H1 (cell line): Measurements from ENCODE around the gene MYO15B. TPM values are rescaled to one million over a fixed set of nuclear protein-coding genes. Genes with fewer than 3 reads are reported as not detected.
A peak's percentile ranks its signal among the peaks of the same experiment; 100 is the strongest.

Source experiments
- CTCF ChIA-PET: fragments of 300-600 bp; sonication (Branson Sonifier 250); formaldehyde crosslinking; loops from one replicate; lab custom pipeline; 2021; ENCODE audit not compliant: partially characterized antibody; lab: Charles Lee
- POLR2A ChIA-PET: fragments of 300-600 bp; sonication (Branson Sonifier 250); formaldehyde crosslinking; loops from one replicate; lab custom pipeline; 2021; ENCODE audit warnings: inconsistent platforms; ENCODE audit not compliant: partially characterized antibody; lab: Charles Lee
- DNase-seq, 2 experiments: peaks; one replicate each; pipeline versions ENCODE4 v3.0.0 to v3.0.0-alpha.2; 2010 to 2022; ENCODE audit warnings: low spot score in 2 of 2, low read depth in 1 of 2, mixed read lengths in 1 of 2
- FAIRE-seq: peaks from 2 replicates; lab custom pipeline; 2011; peaks lifted over from hg19 to GRCh38; lab: Jason Lieb, UNC
- H2AFZ ChIP-seq: 2 replicates; pipeline ENCODE4 v1.8.1; 2012; ENCODE audit warnings: low read length, inconsistent platforms
- H2AK5ac ChIP-seq: 2 replicates; pipeline ENCODE4 v1.6.1; 2013; ENCODE audit warnings: low read depth, low read length
- H2BK120ac ChIP-seq: replicated peaks from 2 replicates; pipeline ENCODE3; 2013; ENCODE audit warnings: low read depth, low read length, inconsistent platforms
- H2BK12ac ChIP-seq: 2 replicates; pipeline ENCODE4 v1.6.1; 2013; ENCODE audit warnings: low read depth, low read length
- H2BK15ac ChIP-seq: 2 replicates; pipeline ENCODE4 v1.6.1; 2013; ENCODE audit warnings: low read length
- H2BK20ac ChIP-seq: 2 replicates; pipeline ENCODE4 v1.6.1; 2013; ENCODE audit warnings: low read length
- H2BK5ac ChIP-seq: 2 replicates; pipeline ENCODE4 v1.6.1; 2013; ENCODE audit warnings: low read depth, low read length
- H3K14ac ChIP-seq: 2 replicates; pipeline ENCODE4 v1.6.1; 2013; ENCODE audit warnings: inconsistent platforms; ENCODE audit not compliant: insufficient read length
- H3K18ac ChIP-seq: 2 replicates; pipeline ENCODE4 v1.6.1; 2013; ENCODE audit warnings: low read length; ENCODE audit errors: extremely low read depth
- H3K23ac ChIP-seq: 2 replicates; pipeline ENCODE4 v1.6.1; 2013; ENCODE audit warnings: inconsistent platforms; ENCODE audit not compliant: insufficient read length
- H3K23me2 ChIP-seq: 2 replicates; pipeline ENCODE4 v1.6.1; 2013; ENCODE audit warnings: low read depth, low read length
- H3K27ac ChIP-seq: 2 replicates; pipeline ENCODE4 v1.6.1; 2011; ENCODE audit warnings: low read depth, low read length, inconsistent platforms
- H3K27me3 ChIP-seq, 4 experiments: replicated peaks in 1 of 4; 1 replicate in 1 of 4; 2 replicates in 3 of 4; pipeline versions ENCODE4 v1.6.1 to v1.8.1; 2011 to 2013; ENCODE audit warnings: low read length in 3 of 4, mild to moderate bottlenecking in 3 of 4, inconsistent platforms in 2 of 4, mixed read lengths in 2 of 4, moderate library complexity in 1 of 4; ENCODE audit not compliant: control insufficient read depth in 3 of 4, insufficient read depth in 3 of 4; ENCODE audit errors: extremely low read depth in 1 of 4
- H3K36me3 ChIP-seq, 4 experiments: 2 replicates each; pipeline versions ENCODE4 v1.6.1 to v1.8.1; 2011 to 2013; ENCODE audit warnings: mild to moderate bottlenecking in 4 of 4, low read length in 3 of 4, moderate library complexity in 2 of 4, control low read depth in 1 of 4, inconsistent platforms in 1 of 4; ENCODE audit not compliant: insufficient read depth in 4 of 4, control insufficient read depth in 2 of 4
- H3K4ac ChIP-seq: replicated peaks from 2 replicates; pipeline ENCODE3; 2013; ENCODE audit warnings: low read length, low read depth, mixed read lengths, inconsistent platforms; ENCODE audit not compliant: insufficient read length
- H3K4me1 ChIP-seq, 4 experiments: replicated peaks in 1 of 4; 1 replicate in 1 of 4; 2 replicates in 3 of 4; pipeline versions ENCODE4 v1.6.1 to v1.8.1; 2011 to 2013; ENCODE audit warnings: low read length in 3 of 4, inconsistent platforms in 2 of 4, mixed read lengths in 1 of 4; ENCODE audit not compliant: insufficient read depth in 4 of 4, control insufficient read depth in 3 of 4
- H3K4me2 ChIP-seq, 2 experiments: 2 replicates each; pipeline versions ENCODE4 v1.6.1 to v1.8.1; 2011 to 2013; ENCODE audit warnings: low read depth in 2 of 2, low read length in 2 of 2, control low read depth in 1 of 2, inconsistent platforms in 1 of 2, mild to moderate bottlenecking in 1 of 2; ENCODE audit not compliant: insufficient read depth in 1 of 2
- H3K4me3 ChIP-seq, 4 experiments: fragments of 200-600, 300-600 bp in 1 of 4; sonication (generic), shearing (Covaris generic), sonication (Bioruptor Twin) in 1 of 4; 2 replicates each; pipeline versions ENCODE4 v1.5.1 to v1.8.1; 2011 to 2016; ENCODE audit warnings: low read length in 4 of 4, low read depth in 3 of 4, control low read depth in 2 of 4, inconsistent platforms in 2 of 4, mild to moderate bottlenecking in 2 of 4, mixed read lengths in 1 of 4, moderate library complexity in 1 of 4; ENCODE audit not compliant: insufficient read depth in 2 of 4; ENCODE audit errors: extremely low read depth in 1 of 4
- H3K56ac ChIP-seq: replicated peaks from 2 replicates; pipeline ENCODE3; 2013; ENCODE audit warnings: low read depth, mild to moderate bottlenecking, mixed read lengths, low read length, inconsistent platforms; ENCODE audit not compliant: insufficient read length
- H3K79me1 ChIP-seq: 2 replicates; pipeline ENCODE4 v1.6.1; 2013; ENCODE audit warnings: low read depth, low read length, control low read depth
- H3K79me2 ChIP-seq, 2 experiments: 2 replicates each; pipeline versions ENCODE4 v1.6.1 to v1.8.1; 2012 to 2013; ENCODE audit warnings: low read length in 2 of 2, mild to moderate bottlenecking in 2 of 2, inconsistent platforms in 1 of 2; ENCODE audit not compliant: insufficient read depth in 2 of 2, control insufficient read depth in 1 of 2
- H3K9ac ChIP-seq, 4 experiments: replicated peaks in 1 of 4; 1 replicate in 1 of 4; 2 replicates in 3 of 4; pipeline versions ENCODE4 v1.6.1 to v1.8.1; 2011 to 2013; ENCODE audit warnings: low read depth in 3 of 4, low read length in 3 of 4, control low read depth in 2 of 4, mild to moderate bottlenecking in 2 of 4, moderate library complexity in 2 of 4, inconsistent platforms in 1 of 4; ENCODE audit errors: extremely low read depth in 1 of 4
- H3K9me3 ChIP-seq, 2 experiments: 2 replicates each; pipeline versions ENCODE4 v1.6.1 to v1.8.1; 2012 to 2013; ENCODE audit warnings: mild to moderate bottlenecking in 2 of 2, moderate library complexity in 2 of 2, control low read depth in 1 of 2, inconsistent platforms in 1 of 2, low read depth in 1 of 2, low read length in 1 of 2, mixed read lengths in 1 of 2; ENCODE audit not compliant: insufficient read depth in 2 of 2
- H4K20me1 ChIP-seq, 2 experiments: replicated peaks in 1 of 2; 2 replicates each; pipeline versions ENCODE3 to v1.8.1; 2011 to 2013; ENCODE audit warnings: inconsistent platforms in 2 of 2, low read length in 2 of 2, mild to moderate bottlenecking in 1 of 2; ENCODE audit not compliant: insufficient read depth in 2 of 2, control insufficient read depth in 1 of 2
- H4K5ac ChIP-seq: 2 replicates; pipeline ENCODE4 v1.6.1; 2013; ENCODE audit warnings: low read length, low read depth, mixed read lengths, inconsistent platforms; ENCODE audit not compliant: insufficient read length
- H4K8ac ChIP-seq: 2 replicates; pipeline ENCODE4 v1.8.0; 2013; ENCODE audit warnings: mild to moderate bottlenecking, moderate library complexity, low read length, inconsistent platforms; ENCODE audit not compliant: insufficient read depth; ENCODE audit errors: extremely low read depth
- H4K91ac ChIP-seq: replicated peaks from 2 replicates; pipeline ENCODE3; 2013; ENCODE audit warnings: low read length, mixed read lengths, inconsistent platforms; ENCODE audit not compliant: insufficient read length
- ASH2L ChIP-seq: fragments of 200-600, 300-600 bp; sonication (generic); IDR thresholded peaks from one replicate; pipeline ENCODE4 v1.7.1; 2017; ENCODE audit warnings: low read length
- CHD1 ChIP-seq: IDR thresholded peaks from 2 replicates; pipeline ENCODE4 v1.6.1; 2012; ENCODE audit warnings: low read depth, low read length, improper control_type of control experiment
- HDAC2 ChIP-seq, 2 experiments: fragments of 300-600 bp in 1 of 2; sonication (generic) in 1 of 2; IDR thresholded peaks; 2 replicates each; pipeline ENCODE4 v1.6.1; 2011 to 2012; ENCODE audit warnings: low read depth in 2 of 2, low read length in 2 of 2, mild to moderate bottlenecking in 2 of 2, moderate library complexity in 2 of 2, borderline replicate concordance in 1 of 2, inconsistent platforms in 1 of 2
- HDAC6 ChIP-seq: IDR thresholded peaks from one replicate; pipeline ENCODE4 v1.7.1; 2012; ENCODE audit warnings: low read depth, mild to moderate bottlenecking, inconsistent platforms, low read length, moderate library complexity
- KDM1A ChIP-seq: fragments of 200-600, 300-600 bp; sonication (generic); IDR thresholded peaks from 2 replicates; pipeline ENCODE4 v1.7.1; 2016; ENCODE audit warnings: mild to moderate bottlenecking, low read length, borderline replicate concordance
- RAD21 ChIP-seq, 2 experiments: IDR thresholded peaks in 1 of 2; conservative IDR thresholded peaks in 1 of 2; 2 replicates each; pipeline ENCODE4 v1.6.1; 2011; ENCODE audit warnings: low read depth in 2 of 2, low read length in 2 of 2, improper control_type of control experiment in 1 of 2, inconsistent platforms in 1 of 2, mild to moderate bottlenecking in 1 of 2, moderate library complexity in 1 of 2
- SP1 ChIP-seq: IDR thresholded peaks from 2 replicates; pipeline ENCODE4 v1.6.1; 2011; ENCODE audit warnings: low read depth, low read length
- SUZ12 ChIP-seq: fragments of 200-600 bp; sonication (generic); IDR thresholded peaks from 2 replicates; pipeline ENCODE4 v1.6.1; 2012; ENCODE audit warnings: mild to moderate bottlenecking, inconsistent platforms, low read length, moderate library complexity, mixed read lengths
- TCF12 ChIP-seq: IDR thresholded peaks from 2 replicates; pipeline ENCODE4 v1.6.1; 2011; ENCODE audit warnings: low read depth, mild to moderate bottlenecking, low read length
- WGBS, 2 experiments: shearing (Covaris generic) in 1 of 2; methylation state at CpG; one replicate each; pipeline versions ENCODE4 v1.1.6 to v1.1.7; 2013 to 2015; ENCODE audit warnings: low lambda C conversion rate in 2 of 2, mixed read lengths in 2 of 2, inconsistent platforms in 1 of 2, low coverage in 1 of 2, missing lambda C conversion rate in 1 of 2; ENCODE audit not compliant: insufficient replicate concordance in 2 of 2, insufficient coverage in 1 of 2, insufficient read length in 1 of 2; ENCODE audit errors: extremely low coverage in 1 of 2, missing lambda C conversion rate in 1 of 2; 5-methylcytosine and 5-hydroxymethylcytosine counted together
- polyA plus RNA-seq, 7 experiments: library from polyadenylated mRNA; depleted of rRNA in 3 of 7; stranded (reverse) in 5 of 7; unstranded in 2 of 7; fragments of >200 nt in 5 of 7; fragments of 200-250 nt in 2 of 7; gene quantifications; 1 replicate in 5 of 7; 2 replicates in 1 of 7; 4 replicates in 1 of 7; pipeline versions ENCODE4 v1.2.1 to v1.2.3, GENCODE V29; 2011 to 2013; ENCODE audit warnings: missing spikeins in 2 of 7, mixed read lengths in 2 of 7
- total RNA-seq: library from RNA; stranded (reverse); fragmentation: NEBNext Ultra II Directional; extraction: Animal tissue kit (Norgen Biotek cat#: 25700); gene quantifications from 2 replicates; pipeline ENCODE4 v1.2.1, GENCODE V29; 2021

Gene MYO15B
- total and polyA plus RNA-seq, 2 of the 8 experiments (the other 6 are each of a cell fraction or from before 2014, with no cell fraction given): 7.1 to 11.2 TPM

DNA sequence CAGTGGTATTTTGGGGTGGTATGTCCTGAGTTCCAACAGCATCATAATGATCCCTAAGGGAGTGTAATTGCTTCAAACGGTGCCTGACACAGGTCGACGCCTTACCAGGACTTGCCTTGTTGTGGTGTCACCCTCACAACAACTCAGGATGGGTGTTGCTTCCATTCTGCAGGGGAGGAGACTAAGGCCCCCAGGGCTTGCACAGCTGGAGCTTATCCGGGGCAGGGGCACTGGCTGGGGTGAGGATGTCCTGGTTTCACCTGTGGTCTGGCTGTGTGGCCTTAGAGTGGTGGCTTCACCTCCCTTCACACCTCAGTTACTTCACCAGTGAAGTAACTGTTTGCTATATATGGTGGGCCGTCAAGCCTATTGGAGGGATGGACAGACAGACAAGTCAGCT, 38.8 kb upstream of the MYO15B start:
- Histone ChIP-seq H3K27ac (0 out of 2 replicates have a peak overlapping the region, but pooled peaks have one; percentile 87), H2BK5ac (peak overlapping the region; percentile 99; the same call in 1 of the 2 replicates), H4K91ac (peak overlapping the region; percentile 85), H3K4me3 (peak overlapping the region in 2 of 4 experiments; percentile 28 to 60; a peak in 3 of 8 replicates), H2BK15ac (peak overlapping the region; percentile 92; the same call in 1 of the 2 replicates), H2AFZ (no peak overlapping the region), H4K20me1 (no peaks in the 10 kb centered on the region), H3K4ac (peak overlapping the region; percentile 75), H3K18ac (peak overlapping the region; percentile 79; the same call in 1 of the 2 replicates), H4K8ac (peak overlapping the region; percentile 76; the same call in 1 of the 2 replicates), H3K27me3 (no peaks in the 10 kb centered on the region), H2BK120ac (peak overlapping the region; percentile 47), H3K56ac (no peak overlapping the region), H3K9me3 (no peaks in the 10 kb centered on the region), H3K23me2 (peaks cover 1% of the 10 kb centered on the region; the same call in 1 of the 2 replicates), H3K14ac (no peak overlapping the region), H3K9ac (peak overlapping the region in 1 of 4 experiments; percentile 29; a peak in 1 of 7 replicates), H2AK5ac (peak overlapping the region; percentile 54; the same call in 1 of the 2 replicates), H3K79me2 (no peaks in the 10 kb centered on the region), H2BK20ac (0 out of 2 replicates have a peak overlapping the region, but pooled peaks have one; percentile 55), H3K36me3 (no peaks in the 10 kb centered on the region), H3K4me2 (peak overlapping the region; percentile 48 to 87), H4K5ac (peak overlapping the region; percentile 70), H3K79me1 (no peaks in the 10 kb centered on the region; the same call in 1 of the 2 replicates), H2BK12ac (peak overlapping the region; percentile 68), H3K4me1 (peaks cover 10 to 25% (median 16%) of the 10 kb centered on the region in 4 experiments), H3K23ac (no peak overlapping the region)
- DNase-seq (no peak), FAIRE-seq (no peak)
- CTCF ChIA-PET: interaction anchor here (0.9 to 1.5 kb wide), 4 partner anchors 9 to 443 kb away, joined by 3 to 4 read pairs (median 4); no protein-coding TSS in a partner anchor
- TF ChIP-seq RAD21 (IDR thresholded peaks at IDR 0.05 in 1 of 2, conservative IDR thresholded peaks at IDR 0.05 in 1 of 2; ENCODE audit: low read depth in 2 of 2, low read length in 2 of 2): no peak
- no peak for TF ChIP-seq HDAC2 (IDR thresholded peaks at IDR 0.05; ENCODE audit: borderline replicate concordance in 1 of 2, low read depth in 2 of 2, low read length in 2 of 2)
- no peak for TF ChIP-seq HDAC6
- TF ChIP-seq TCF12: no peak
- TF ChIP-seq SUZ12: no peak
- TF ChIP-seq CHD1: no peak
- no peak for TF ChIP-seq ASH2L
- TF ChIP-seq KDM1A: no peak
- no peak for TF ChIP-seq SP1
- POLR2A ChIA-PET: interaction anchor here (0.6 to 2.9 kb wide), 3 partner anchors 23 to 32 kb away, joined by 3 to 19 read pairs (median 3); partner anchors contain the start of genes LLGL2 and TSEN54
- 84% methylated on average over 5 of the region's 5 CpGs; no CpG with 5 or more reads in 1 of the 2 experiments for WGBS, 2 experiments
